Caco-2 (cell line): ENCODE measurements around the gene DGKG. TPM values are rescaled to one million over a fixed set of nuclear protein-coding genes. Genes with fewer than 3 reads are reported as not detected.

ENCODE experiments used
- BruUV-seq: library from RNA; stranded (reverse); fragments of 400-500 nt; replicated peaks from 2 replicates; lab custom pipeline; 2021; lab: Mats Ljungman, UMichigan
- CTCF ChIA-PET: fragments of 300-600 bp; sonication (Branson Sonifier 250); formaldehyde crosslinking; loops from one replicate; lab custom pipeline; 2022; ENCODE audit warnings: antibody characterized with exemption; lab: Charles Lee
- POLR2A ChIA-PET: fragments of 300-600 bp; sonication (Branson Sonifier 250); formaldehyde crosslinking; loops from one replicate; lab custom pipeline; 2022; ENCODE audit warnings: antibody characterized with exemption; lab: Charles Lee
- DNase-seq, 2 experiments: peaks; one replicate each; pipeline versions ENCODE4 v3.0.0 to v3.0.0-alpha.2; 2020 to 2022
- H3K27me3 ChIP-seq: replicated peaks from 2 replicates; pipeline ENCODE4 v1.6.0; 2011; ENCODE audit warnings: low read length; ENCODE audit not compliant: control insufficient read depth, insufficient read depth
- H3K36me3 ChIP-seq: 2 replicates; pipeline ENCODE4 v1.5.1; 2011; ENCODE audit warnings: low read length; ENCODE audit not compliant: control insufficient read depth, insufficient read depth
- H3K4me1 ChIP-seq: fragments of 250-450 bp; sonication (Bioruptor Pico); 2 replicates; pipeline ENCODE4 v1.5.1; 2020; ENCODE audit warnings: mild to moderate bottlenecking
- H3K4me3 ChIP-seq: 2 replicates; pipeline ENCODE4 v1.5.1; 2011; ENCODE audit warnings: low read depth, mild to moderate bottlenecking, control low read depth, low read length
- H3K9me3 ChIP-seq: fragments of 250-450 bp; sonication (Bioruptor Pico); 2 replicates; pipeline ENCODE4 v1.5.1; 2020; ENCODE audit warnings: mild to moderate bottlenecking, moderate library complexity
- H3K27ac Mint-ChIP-seq: one replicate; pipeline ENCODE4 v1.8.0; 2022; ENCODE audit warnings: mixed read lengths; ENCODE audit not compliant: unreplicated experiment
- H3K27me3 Mint-ChIP-seq: one replicate; pipeline ENCODE4 v1.8.0; 2022; ENCODE audit warnings: mixed read lengths; ENCODE audit not compliant: insufficient read depth, unreplicated experiment
- H3K36me3 Mint-ChIP-seq: one replicate; pipeline ENCODE4 v1.8.0; 2022; ENCODE audit warnings: mild to moderate bottlenecking, mixed read lengths; ENCODE audit not compliant: insufficient read depth, unreplicated experiment
- H3K4me1 Mint-ChIP-seq: one replicate; pipeline ENCODE4 v1.8.0; 2022; ENCODE audit warnings: low read depth, mixed read lengths; ENCODE audit not compliant: unreplicated experiment
- H3K4me3 Mint-ChIP-seq: one replicate; pipeline ENCODE4 v1.8.0; 2022; ENCODE audit warnings: mild to moderate bottlenecking, moderate library complexity, mixed read lengths; ENCODE audit not compliant: unreplicated experiment
- H3K9me3 Mint-ChIP-seq: one replicate; pipeline ENCODE4 v1.8.0; 2022; ENCODE audit warnings: mixed read lengths; ENCODE audit not compliant: unreplicated experiment
- intact Hi-C: fragments of 100-400 bp; cut with micrococcal nuclease; formaldehyde crosslinking; loops from one replicate; pipeline ENCODE4 v1.10.0; 2022; ENCODE audit not compliant: unreplicated experiment
- total RNA-seq: library from RNA; stranded (reverse); gene quantifications from 2 replicates; pipeline ENCODE4 v1.2.3, GENCODE V29; 2022
- TF ChIP-seq, protein P1 (sequence below), 2 experiments: fragments of 200-600 bp in 1 of 2; IDR thresholded peaks; 1 replicate in 1 of 2; 2 replicates in 1 of 2; pipeline versions ENCODE4 v1.5.1 to v1.8.0; 2011 to 2022; ENCODE audit warnings: antibody characterized with exemption in 1 of 2, control low read depth in 1 of 2, inconsistent platforms in 1 of 2, low read depth in 1 of 2, low read length in 1 of 2, mild to moderate bottlenecking in 1 of 2, moderate library complexity in 1 of 2; ENCODE audit not compliant: insufficient read depth in 1 of 2, severe bottlenecking in 1 of 2, unreplicated experiment in 1 of 2

DGKG gene
- total RNA-seq, 1 experiment from 2014 or later = 0.32 TPM

DNA sequence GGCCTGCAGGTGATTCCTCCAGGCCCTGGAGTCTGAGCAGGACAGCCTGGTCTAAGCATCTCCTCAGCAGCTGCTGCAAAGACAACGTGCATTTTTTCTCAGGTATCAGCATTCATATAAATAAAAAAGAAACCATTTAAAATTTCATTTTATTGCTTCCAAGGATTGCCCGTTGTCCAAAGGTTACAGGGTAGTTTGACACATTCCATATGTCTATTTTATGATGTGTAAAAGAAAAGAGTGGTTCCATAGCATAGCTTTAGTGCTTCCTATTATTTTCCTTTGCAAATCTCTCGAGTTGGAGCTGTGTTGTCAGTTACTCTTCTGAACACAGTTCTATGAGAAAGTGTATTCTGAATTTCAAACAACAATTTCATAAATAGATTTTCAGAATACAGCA is 7.2 kb upstream of the DGKG start:
- H3K27me3 ChIP-seq = no peaks in the 10 kb centered on the region
- no peaks in the 10 kb centered on the region for H3K36me3 ChIP-seq
- TF ChIP-seq, protein P1, sequence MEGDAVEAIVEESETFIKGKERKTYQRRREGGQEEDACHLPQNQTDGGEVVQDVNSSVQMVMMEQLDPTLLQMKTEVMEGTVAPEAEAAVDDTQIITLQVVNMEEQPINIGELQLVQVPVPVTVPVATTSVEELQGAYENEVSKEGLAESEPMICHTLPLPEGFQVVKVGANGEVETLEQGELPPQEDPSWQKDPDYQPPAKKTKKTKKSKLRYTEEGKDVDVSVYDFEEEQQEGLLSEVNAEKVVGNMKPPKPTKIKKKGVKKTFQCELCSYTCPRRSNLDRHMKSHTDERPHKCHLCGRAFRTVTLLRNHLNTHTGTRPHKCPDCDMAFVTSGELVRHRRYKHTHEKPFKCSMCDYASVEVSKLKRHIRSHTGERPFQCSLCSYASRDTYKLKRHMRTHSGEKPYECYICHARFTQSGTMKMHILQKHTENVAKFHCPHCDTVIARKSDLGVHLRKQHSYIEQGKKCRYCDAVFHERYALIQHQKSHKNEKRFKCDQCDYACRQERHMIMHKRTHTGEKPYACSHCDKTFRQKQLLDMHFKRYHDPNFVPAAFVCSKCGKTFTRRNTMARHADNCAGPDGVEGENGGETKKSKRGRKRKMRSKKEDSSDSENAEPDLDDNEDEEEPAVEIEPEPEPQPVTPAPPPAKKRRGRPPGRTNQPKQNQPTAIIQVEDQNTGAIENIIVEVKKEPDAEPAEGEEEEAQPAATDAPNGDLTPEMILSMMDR (IDR thresholded peaks at IDR 0.05; ENCODE audit: insufficient read depth in 1 of 2, low read depth in 1 of 2, low read length in 1 of 2, severe bottlenecking in 1 of 2, unreplicated experiment in 1 of 2) = no peak
- BruUV-seq = no TSS peak
- H3K4me1 ChIP-seq = peaks cover 6% of the 10 kb centered on the region; the same call in 1 of the 2 replicates
- no peak overlapping the region for H3K4me3 ChIP-seq
- Mint-ChIP-seq H3K36me3 (no peaks in the 10 kb centered on the region), H3K4me3 (no peak overlapping the region), H3K9me3 (no peaks in the 10 kb centered on the region), H3K27ac (no peak overlapping the region), H3K4me1 (no peaks in the 10 kb centered on the region), H3K27me3 (peaks cover 2% of the 10 kb centered on the region)
- POLR2A ChIA-PET = no interaction called here
- DNase-seq = no peak
- H3K9me3 ChIP-seq = no peaks in the 10 kb centered on the region
- CTCF ChIA-PET = interaction anchor here (1.0 kb wide), 1 partner anchor 127 kb away, joined by 3 read pairs; no protein-coding TSS in a partner anchor
- intact Hi-C loops = no loop called here

DNA sequence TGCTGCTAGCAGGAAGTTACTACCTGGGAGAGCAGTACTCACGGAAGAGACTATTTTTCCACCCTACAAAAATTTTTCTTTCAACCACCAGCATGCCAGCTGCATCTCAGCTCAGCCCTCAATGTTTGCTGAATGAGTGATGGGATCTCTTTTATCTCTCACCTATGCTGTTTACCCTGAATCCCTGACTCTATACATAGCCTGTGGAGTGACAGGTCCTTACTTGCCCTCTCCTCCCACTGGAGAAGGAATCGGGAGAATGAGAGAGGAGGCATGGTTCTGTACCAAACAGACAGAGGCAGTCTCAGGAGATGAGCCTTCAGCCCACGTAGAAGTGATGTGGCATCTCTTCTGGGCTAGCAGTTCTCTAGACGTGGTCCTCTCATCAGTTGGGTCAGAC is 6.7 kb upstream of the DGKG start:
- no peak for DNase-seq
- Mint-ChIP-seq H3K27ac (no peak overlapping the region), H3K4me3 (no peak overlapping the region), H3K27me3 (peaks cover 6% of the 10 kb centered on the region), H3K36me3 (no peaks in the 10 kb centered on the region), H3K4me1 (no peaks in the 10 kb centered on the region), H3K9me3 (no peaks in the 10 kb centered on the region)
- intact Hi-C loops = no loop called here
- H3K9me3 ChIP-seq = no peaks in the 10 kb centered on the region
- no peaks in the 10 kb centered on the region for H3K36me3 ChIP-seq
- peaks cover 6% of the 10 kb centered on the region; the same call in 1 of the 2 replicates for H3K4me1 ChIP-seq
- ChIA-PET POLR2A (interaction anchor here (0.6 kb wide), 1 partner anchor 433 kb away, joined by 11 read pairs; no protein-coding TSS in a partner anchor), CTCF (interaction anchor here (1.0 kb wide), 1 partner anchor 127 kb away, joined by 3 read pairs; no protein-coding TSS in a partner anchor)
- no TSS peak for BruUV-seq
- H3K27me3 ChIP-seq = no peaks in the 10 kb centered on the region
- TF ChIP-seq, protein P1 (IDR thresholded peaks at IDR 0.05; ENCODE audit: insufficient read depth in 1 of 2, low read depth in 1 of 2, low read length in 1 of 2, severe bottlenecking in 1 of 2, unreplicated experiment in 1 of 2) = no peak
- H3K4me3 ChIP-seq = no peak overlapping the region

DNA sequence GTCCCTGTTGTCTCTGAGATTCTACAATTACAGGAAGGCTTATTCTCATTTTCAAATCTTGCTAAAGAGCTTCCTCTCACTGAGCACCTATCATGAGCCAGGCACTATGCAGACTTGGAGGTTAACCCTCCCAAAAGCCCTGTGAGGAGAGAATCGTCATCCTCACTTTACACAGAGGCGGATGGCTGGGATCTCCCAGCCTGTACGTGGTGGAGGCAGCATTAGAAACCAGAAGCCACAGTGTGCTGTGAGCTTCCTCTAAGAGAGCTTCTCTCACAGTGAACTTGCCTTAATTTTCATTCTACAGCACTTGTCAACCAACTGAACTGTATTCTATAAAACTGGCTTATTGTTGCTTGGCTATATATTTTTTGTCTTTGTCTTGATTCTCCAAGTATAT is 6.1 kb upstream of the DGKG start:
- TF ChIP-seq, protein P1 (IDR thresholded peaks at IDR 0.05; ENCODE audit: insufficient read depth in 1 of 2, low read depth in 1 of 2, low read length in 1 of 2, severe bottlenecking in 1 of 2, unreplicated experiment in 1 of 2) = no peak
- POLR2A ChIA-PET = interaction anchor here (0.6 kb wide), 1 partner anchor 433 kb away, joined by 11 read pairs; no protein-coding TSS in a partner anchor
- Histone ChIP-seq H3K36me3 (no peaks in the 10 kb centered on the region), H3K9me3 (no peaks in the 10 kb centered on the region), H3K27me3 (no peaks in the 10 kb centered on the region), H3K4me1 (peaks cover 6% of the 10 kb centered on the region; the same call in 1 of the 2 replicates), H3K4me3 (no peak overlapping the region)
- H3K4me1 Mint-ChIP-seq = no peaks in the 10 kb centered on the region
- BruUV-seq = no TSS peak
- no peak overlapping the region for H3K27ac Mint-ChIP-seq
- H3K4me3 Mint-ChIP-seq = no peak overlapping the region
- CTCF ChIA-PET = no interaction called here
- H3K27me3 Mint-ChIP-seq = peaks cover 10% of the 10 kb centered on the region
- intact Hi-C loops = no loop called here
- no peaks in the 10 kb centered on the region for H3K9me3 Mint-ChIP-seq
- no peaks in the 10 kb centered on the region for H3K36me3 Mint-ChIP-seq
- no peak for DNase-seq
